Measurements from ENCODE around the gene COL5A2.

- TF ChIP-seq CTCF (IDR thresholded peaks at IDR 0.05; ENCODE audit: low read depth, low read length, missing input control) (no peak), YY1 (IDR thresholded peaks at IDR 0.05) (no peak)
Observed at GRCh38 chr2:189190685-189191084, 11.1 kb upstream of the COL5A2 start.
